SU-DHL-6 (cell line): ENCODE results near the gene PACS1.

ENCODE experiments used
- CTCF ChIP-seq: fragments of 200-600 bp; sonication (generic); IDR thresholded peaks from one replicate; pipeline ENCODE4 v1.5.1; 2017; ENCODE audit warnings: antibody characterized with exemption, mild to moderate bottlenecking, low read length, moderate library complexity; ENCODE audit not compliant: insufficient read depth, poor library complexity, severe bottlenecking
- EZH2phosphoT487 ChIP-seq: fragments of 200-600 bp; sonication (generic), shearing (Covaris generic); conservative IDR thresholded peaks from 2 replicates; pipeline ENCODE4 v1.6.1; 2018; ENCODE audit warnings: mild to moderate bottlenecking, antibody characterized with exemption, low read length, moderate library complexity, mixed read lengths

GRCh38 chr11:66136752-66137123 is 66.7 kb downstream of the PACS1 start:
- no peak for TF ChIP-seq CTCF
- TF ChIP-seq EZH2phosphoT487, result no peak
